LNCAP (cell line): Measurements from ENCODE around the gene ARHGAP31.

Source experiments
- TF ChIP-seq, protein P1 (sequence below): fragments of 450-650 bp; IDR thresholded peaks from 2 replicates; pipeline ENCODE4 v1.5.1; 2017; ENCODE audit warnings: mild to moderate bottlenecking

The ARHGAP31 gene

DNA sequence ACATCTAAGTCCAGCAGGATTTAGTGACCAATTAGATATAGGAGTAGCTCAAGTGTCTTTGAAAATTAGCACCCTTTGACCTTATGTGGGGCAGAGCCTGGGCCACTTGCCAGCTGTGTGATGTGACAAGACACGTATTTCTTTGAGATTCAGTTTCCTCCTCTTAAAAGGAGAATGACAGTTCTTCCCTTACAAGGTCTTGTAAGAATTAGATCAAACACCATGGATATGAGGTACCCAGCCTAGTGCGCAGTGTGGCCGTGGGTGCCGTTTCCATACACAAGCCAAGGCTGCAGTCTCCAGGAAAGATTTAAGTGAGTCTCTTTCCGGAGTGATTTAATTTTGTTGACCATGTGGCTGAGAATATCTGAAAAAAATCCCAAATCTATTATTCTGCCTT is 46.3 kb downstream of the ARHGAP31 start:
- TF ChIP-seq, protein P1, sequence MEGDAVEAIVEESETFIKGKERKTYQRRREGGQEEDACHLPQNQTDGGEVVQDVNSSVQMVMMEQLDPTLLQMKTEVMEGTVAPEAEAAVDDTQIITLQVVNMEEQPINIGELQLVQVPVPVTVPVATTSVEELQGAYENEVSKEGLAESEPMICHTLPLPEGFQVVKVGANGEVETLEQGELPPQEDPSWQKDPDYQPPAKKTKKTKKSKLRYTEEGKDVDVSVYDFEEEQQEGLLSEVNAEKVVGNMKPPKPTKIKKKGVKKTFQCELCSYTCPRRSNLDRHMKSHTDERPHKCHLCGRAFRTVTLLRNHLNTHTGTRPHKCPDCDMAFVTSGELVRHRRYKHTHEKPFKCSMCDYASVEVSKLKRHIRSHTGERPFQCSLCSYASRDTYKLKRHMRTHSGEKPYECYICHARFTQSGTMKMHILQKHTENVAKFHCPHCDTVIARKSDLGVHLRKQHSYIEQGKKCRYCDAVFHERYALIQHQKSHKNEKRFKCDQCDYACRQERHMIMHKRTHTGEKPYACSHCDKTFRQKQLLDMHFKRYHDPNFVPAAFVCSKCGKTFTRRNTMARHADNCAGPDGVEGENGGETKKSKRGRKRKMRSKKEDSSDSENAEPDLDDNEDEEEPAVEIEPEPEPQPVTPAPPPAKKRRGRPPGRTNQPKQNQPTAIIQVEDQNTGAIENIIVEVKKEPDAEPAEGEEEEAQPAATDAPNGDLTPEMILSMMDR, result no peak

DNA sequence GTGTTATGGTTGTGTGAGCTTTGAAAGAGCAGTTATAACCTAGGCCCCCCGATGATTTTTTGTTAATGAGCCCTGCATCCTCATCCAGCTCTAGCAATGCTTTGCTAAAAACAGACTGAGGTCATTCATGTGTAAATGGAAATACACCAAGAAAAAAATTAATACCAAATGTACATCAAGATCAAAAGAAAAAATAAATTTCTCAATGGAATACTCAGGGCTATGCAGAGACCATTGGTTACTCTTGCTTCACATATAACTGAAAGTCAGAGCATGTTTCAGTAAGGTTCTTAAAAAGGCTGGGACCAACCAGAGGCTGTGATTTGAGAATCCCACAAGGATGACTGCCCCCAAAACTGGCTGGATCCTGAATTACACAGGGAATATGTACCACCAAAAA is 48.0 kb downstream of the ARHGAP31 start:
- TF ChIP-seq, protein P1, result no peak

DNA sequence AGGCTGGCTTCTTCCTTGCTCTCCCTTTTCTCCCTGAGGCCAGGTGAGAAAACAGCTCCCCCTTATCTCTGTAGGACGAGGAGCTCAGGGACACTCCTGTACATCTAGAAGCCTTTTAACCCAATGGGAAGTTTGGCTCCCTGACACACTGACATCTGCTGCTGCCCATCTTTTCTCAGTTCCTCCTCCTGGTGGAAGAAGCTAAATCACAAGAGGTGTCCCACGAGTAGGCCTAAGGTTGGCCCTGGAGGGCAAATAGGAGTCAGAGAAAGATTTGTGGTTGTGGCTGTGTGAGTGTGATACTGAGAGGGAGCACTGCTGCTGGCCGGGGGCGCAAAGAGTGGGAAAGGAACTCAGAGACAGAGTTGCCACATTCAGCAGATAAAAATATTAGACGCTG is 49.5 kb downstream of the ARHGAP31 start:
- TF ChIP-seq, protein P1, result no peak

DNA sequence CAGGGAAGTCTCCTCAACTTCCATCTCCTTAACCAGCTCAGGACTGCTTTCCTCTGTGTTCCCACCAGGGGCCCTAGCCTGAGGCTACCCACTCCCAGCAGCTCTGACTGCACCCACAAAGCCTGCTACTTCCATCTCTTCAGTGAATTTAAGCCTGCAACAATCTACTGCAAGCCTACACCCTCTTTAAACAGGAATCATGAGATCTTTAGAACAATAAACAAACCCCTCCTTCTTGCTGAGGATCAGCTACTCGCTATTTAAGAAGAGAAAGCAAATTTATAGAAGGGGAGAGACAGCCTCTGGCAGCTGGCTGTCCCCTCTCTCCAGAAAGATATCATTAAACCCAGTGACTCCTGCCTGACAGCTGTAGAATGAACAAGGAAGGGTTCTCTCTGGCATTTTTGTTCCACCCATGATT is 51.9 kb downstream of the ARHGAP31 start:
- TF ChIP-seq, protein P1, result no peak

DNA sequence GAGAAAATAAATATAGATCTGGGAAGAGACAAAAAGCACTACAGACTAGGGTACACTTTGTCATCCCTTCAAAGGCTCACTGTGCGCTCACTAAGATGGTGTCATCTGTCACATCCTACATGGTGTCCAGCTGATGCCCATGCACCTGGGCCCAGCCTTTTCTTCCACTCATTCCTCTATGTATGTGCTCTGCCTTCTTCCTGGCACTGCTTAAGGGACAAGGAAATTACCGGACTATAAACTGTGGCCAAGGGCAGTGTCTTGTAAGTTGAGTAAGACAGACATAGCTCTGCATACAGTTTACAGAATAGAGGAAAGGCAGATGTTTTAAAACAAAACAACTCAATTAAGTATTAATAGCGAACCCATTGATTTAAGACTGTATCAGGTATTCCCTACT is 52.9 kb downstream of the ARHGAP31 start:
- TF ChIP-seq, protein P1, result no peak

DNA sequence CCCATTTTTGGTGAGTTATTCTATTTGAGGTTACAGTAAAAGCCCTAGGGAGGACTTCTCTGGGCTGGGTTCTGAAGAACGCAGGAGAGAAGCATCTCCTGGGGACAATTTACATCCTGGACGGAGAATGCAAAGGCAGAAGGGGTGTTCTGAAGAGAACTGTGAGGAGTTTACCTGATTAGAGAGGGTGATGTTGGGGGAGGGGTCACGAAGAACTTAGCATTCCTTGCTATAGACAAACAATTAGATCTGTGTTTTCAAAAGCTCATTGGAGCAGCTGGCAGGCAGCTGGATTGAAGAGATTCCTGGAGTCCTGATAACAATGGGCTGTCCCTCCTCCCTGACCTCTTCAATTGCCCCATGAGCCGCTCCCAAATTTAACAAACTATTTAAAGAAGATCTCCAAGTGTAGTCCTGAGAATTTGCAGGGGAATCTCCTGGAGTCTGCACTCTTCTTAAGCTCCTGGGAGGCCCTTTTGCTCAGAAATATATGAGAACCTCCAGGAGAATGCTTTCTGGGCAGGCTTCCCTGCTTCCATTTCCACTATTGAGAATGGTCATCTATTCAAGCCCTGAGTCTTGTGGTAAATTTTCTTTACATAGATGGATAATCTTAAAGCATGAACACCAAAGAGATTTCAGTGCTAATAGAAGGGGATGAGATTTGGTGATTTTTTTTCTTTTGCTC is 55.3 kb downstream of the ARHGAP31 start:
- TF ChIP-seq, protein P1, result no peak

DNA sequence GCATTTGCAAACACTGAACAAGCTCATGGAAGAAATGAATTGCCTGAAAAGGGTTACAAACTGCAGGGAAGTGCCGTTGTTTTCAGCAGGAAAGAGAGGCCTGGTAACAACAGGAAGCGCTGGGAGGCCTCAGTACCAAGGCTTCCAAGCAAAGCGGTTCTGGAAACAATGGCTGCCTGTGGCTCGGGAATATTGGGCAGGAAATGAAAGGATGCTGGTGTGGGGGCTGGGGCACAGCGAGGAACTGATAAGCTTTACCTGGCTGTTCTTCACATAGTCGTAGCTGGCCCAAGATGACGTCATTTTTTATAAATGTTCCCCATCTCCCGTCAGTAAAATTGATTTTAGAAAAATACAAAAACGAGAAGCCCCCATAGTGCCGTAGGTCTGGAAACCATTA is 55.9 kb downstream of the ARHGAP31 start:
- TF ChIP-seq, protein P1, result no peak

DNA sequence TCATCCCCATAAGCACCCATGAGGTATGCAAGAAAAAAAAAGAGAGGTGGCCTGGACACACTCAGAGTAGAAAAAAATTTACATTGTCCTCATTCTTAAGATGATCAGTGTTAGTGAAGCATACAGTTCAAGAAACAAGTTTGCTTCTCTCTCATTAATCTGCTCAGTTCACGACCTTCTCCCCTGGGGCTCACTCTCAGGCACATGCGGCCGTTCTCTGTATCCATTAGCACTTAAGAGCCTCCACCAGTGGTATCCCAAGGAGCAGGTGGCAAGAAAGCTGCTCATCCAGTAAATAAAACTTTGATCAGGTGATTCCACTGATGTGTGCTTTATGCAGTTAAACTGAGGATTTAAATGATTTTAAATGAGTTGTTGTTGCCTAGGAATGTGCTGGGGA is 57.4 kb downstream of the ARHGAP31 start:
- TF ChIP-seq, protein P1, result no peak
